ENCODE results near the gene HTRA3. TPM values are rescaled to one million over a fixed set of nuclear protein-coding genes. Genes with fewer than 3 reads are reported as not detected.

The HTRA3 gene
- total RNA-seq, 1 donor from 2014 or later = 0.16 TPM

DNA sequence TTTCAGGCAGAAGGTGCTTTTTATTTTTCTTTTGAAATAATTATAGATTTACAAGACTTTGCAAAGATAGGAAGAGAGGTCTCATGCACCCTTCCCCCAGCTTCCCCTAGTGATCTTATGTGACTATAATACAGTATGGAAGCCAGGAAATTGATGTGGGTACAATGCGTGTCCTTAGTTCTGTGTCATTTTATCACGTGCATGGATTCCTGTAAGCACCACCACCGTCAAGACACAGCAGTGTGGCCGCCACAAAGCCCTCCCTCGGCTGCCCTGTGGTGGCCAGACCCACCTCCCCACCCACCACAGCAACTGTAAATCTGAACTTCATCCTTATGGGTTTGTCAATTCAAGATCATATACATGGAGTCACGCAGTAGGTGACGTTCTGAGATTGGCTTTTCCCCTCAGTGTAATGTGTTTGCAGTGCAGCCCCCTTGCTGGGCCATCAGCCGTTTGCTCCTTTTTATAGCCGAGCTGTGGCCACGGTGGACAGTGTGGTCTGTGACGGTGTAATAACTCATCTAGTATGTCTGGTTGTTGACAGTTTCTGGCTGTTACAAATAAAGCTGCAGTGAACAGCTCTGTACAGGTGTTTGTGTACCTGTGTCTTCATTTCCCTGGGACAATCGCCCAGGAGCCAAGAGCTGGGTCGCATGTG lies 10.9 kb upstream of the HTRA3 start:
- H3K4me3 Mint-ChIP-seq (ENCODE audit: unreplicated experiment) = no peak overlapping the region
- H3K36me3 Mint-ChIP-seq (ENCODE audit: unreplicated experiment) = no peaks in the 10 kb centered on the region
- TF ChIP-seq CTCF (IDR thresholded peaks at IDR 0.05) = no peak
- H3K27me3 Mint-ChIP-seq (ENCODE audit: unreplicated experiment) = no peaks in the 10 kb centered on the region
- no peak for DNase-seq (ENCODE audit: extremely low spot score, unreplicated experiment)
- H3K4me1 Mint-ChIP-seq (ENCODE audit: unreplicated experiment) = peaks cover 32% of the 10 kb centered on the region
- H3K9me3 Mint-ChIP-seq (ENCODE audit: unreplicated experiment) = no peaks in the 10 kb centered on the region
- H3K27ac Mint-ChIP-seq (ENCODE audit: unreplicated experiment) = no peak overlapping the region

DNA sequence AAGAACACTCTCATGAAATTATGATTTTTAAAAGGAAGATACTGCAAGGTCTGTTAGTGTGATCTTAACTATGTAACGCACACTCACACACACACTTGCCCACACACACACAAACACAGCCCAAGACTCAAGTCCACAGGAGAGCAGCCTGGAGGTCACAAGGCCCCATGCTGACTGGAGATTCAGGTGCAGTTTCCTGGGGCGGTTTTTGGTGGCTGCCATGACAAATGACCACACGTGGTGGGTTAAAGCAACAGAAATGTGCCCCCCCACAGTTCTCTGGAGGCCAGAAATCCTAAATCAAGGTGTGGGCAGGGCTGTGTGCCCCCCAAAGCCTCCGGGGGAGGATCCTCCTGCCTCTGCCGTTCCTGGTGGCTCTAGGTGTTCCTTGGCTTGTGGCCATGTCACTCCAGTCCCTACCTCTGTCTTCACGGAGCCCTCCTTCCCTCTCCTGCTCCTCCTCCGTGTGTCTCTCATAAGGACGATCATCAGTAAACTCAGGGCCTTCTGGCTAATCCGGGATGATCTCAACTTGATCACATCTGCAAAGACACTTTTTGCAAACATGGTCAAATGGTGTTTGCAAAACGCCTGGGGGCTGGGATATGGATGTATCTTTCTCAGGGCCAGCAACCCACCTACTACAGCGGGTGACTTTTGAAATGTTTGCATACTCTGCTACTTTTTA lies 9.7 kb upstream of the HTRA3 start:
- Mint-ChIP-seq H3K4me3 (ENCODE audit: unreplicated experiment) (no peak overlapping the region), H3K27ac (ENCODE audit: unreplicated experiment) (peak overlapping the region; percentile 34), H3K27me3 (ENCODE audit: unreplicated experiment) (no peaks in the 10 kb centered on the region), H3K36me3 (ENCODE audit: unreplicated experiment) (no peaks in the 10 kb centered on the region), H3K9me3 (ENCODE audit: unreplicated experiment) (no peaks in the 10 kb centered on the region), H3K4me1 (ENCODE audit: unreplicated experiment) (peaks cover 34% of the 10 kb centered on the region)
- TF ChIP-seq CTCF (IDR thresholded peaks at IDR 0.05) = no peak
- no peak for DNase-seq (ENCODE audit: extremely low spot score, unreplicated experiment)

GRCh38 chr4:8260656-8261111 lies 8.9 kb upstream of the HTRA3 start:
- no peak for TF ChIP-seq CTCF (IDR thresholded peaks at IDR 0.05)
- Mint-ChIP-seq H3K27ac (ENCODE audit: unreplicated experiment) (peak overlapping the region; percentile 34), H3K4me1 (ENCODE audit: unreplicated experiment) (peaks cover 34% of the 10 kb centered on the region), H3K9me3 (ENCODE audit: unreplicated experiment) (no peaks in the 10 kb centered on the region), H3K27me3 (ENCODE audit: unreplicated experiment) (no peaks in the 10 kb centered on the region), H3K4me3 (ENCODE audit: unreplicated experiment) (no peak overlapping the region), H3K36me3 (ENCODE audit: unreplicated experiment) (no peaks in the 10 kb centered on the region)
- DNase-seq (ENCODE audit: extremely low spot score, unreplicated experiment) = no peak

DNA sequence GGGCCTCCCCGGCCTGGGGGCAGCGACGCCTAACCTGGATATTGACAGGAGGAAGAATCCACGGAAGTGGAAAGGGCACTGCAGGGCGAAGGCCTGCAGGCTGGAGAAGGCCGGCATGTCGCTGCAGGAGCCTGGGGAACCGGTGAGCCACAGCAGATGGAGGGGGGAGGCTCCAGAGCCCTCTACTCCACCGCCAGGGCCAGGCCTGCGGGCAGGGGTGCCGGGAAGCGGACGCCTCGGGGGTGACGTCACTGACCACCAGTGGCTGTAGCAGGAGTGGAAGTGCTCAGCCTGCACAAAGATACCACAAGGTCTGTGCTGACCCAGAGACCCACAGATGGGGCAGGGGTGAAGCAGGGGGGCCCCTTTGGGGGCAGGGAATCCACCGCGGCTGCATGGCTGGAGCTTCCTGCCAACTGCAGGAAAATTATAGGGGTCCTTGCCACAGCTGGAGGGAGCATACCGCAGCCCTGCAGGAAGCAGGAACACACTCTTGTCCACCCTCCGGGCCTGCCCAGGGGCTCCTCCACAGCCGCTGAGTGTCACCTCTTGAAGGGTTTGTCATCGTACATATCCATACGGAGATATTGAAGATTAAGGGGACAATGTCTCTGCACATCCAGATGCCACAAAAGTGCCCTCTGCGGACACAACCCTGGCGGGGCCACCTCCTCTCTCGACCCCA lies 7.6 kb upstream of the HTRA3 start:
- Mint-ChIP-seq H3K4me3 (ENCODE audit: unreplicated experiment) (no peak overlapping the region), H3K4me1 (ENCODE audit: unreplicated experiment) (peaks cover 29% of the 10 kb centered on the region), H3K27me3 (ENCODE audit: unreplicated experiment) (no peaks in the 10 kb centered on the region), H3K27ac (ENCODE audit: unreplicated experiment) (no peak overlapping the region), H3K36me3 (ENCODE audit: unreplicated experiment) (no peaks in the 10 kb centered on the region), H3K9me3 (ENCODE audit: unreplicated experiment) (no peaks in the 10 kb centered on the region)
- no peak for DNase-seq (ENCODE audit: extremely low spot score, unreplicated experiment)
- no peak for TF ChIP-seq CTCF (IDR thresholded peaks at IDR 0.05)
